ENCODE results near the gene PFKFB1.
A peak's percentile ranks its signal among the peaks of the same experiment; 100 is the strongest.

PFKFB1 gene

DNA sequence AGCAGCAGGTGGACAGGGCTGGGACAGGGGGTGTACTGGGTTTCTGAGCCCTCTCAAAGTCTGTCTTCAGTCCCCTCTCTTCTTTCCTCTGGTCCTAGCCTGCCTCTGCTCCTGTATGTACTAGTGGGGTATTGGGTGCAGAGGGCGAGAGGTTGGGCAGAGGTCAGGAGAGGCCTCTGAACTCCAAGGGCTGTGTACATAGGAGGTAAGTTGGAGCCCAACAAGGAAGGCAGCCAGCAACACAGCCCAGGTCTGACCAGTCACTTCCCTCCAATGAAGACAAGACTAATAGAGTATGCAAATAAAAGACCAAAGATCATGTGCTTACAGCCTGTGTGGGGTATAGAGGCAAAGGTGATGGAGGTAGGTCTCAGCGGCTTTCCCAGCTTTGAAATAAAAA is at the start of gene PFKFB1:
PFKFB1 (minus strand) TSS at position 90 of the 400 bp plus-strand sequence. CDS start 181 bp downstream, outside the sequence.
- DNase-seq: no peak

DNA sequence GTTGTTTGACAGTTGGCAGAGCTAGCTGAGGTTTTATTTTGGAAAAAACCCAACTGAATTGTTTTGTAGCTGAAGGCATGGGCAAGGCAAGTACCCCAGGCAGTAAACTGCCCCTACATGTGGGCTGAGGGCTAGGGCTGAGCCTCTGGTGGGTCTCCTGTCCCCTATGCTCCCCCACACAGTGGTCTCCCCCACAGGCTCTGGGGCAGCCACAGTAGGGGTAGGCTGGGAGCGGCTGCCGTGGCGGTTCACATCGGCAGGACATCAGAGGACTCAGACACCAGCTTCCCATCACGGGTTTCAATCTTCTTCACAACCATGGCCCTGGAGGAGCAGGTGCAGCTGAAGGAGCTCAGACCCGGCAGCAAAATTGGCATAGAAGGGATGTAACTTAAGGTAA is 47.5 kb upstream of the PFKFB1 start:
- no peak for DNase-seq

DNA sequence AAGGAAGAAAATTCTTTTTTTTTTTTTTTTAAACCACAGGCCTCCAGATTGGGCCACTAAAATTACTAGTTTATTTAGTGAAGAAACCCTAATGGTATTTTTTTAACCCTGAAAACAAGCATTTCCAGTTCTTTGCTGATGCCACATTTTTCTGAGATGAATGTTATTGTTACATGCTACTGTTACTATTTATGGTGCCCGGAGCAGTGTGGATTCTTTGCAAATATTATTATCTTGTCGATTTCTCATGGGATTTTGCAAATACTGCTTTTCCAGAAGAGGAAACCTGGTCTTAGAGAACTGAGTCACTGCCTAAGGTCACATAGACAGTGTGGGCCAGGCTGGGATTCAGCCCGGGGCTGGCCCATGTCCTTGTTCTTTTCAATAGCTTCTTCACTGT is 45.5 kb upstream of the PFKFB1 start:
- no peak for DNase-seq

DNA sequence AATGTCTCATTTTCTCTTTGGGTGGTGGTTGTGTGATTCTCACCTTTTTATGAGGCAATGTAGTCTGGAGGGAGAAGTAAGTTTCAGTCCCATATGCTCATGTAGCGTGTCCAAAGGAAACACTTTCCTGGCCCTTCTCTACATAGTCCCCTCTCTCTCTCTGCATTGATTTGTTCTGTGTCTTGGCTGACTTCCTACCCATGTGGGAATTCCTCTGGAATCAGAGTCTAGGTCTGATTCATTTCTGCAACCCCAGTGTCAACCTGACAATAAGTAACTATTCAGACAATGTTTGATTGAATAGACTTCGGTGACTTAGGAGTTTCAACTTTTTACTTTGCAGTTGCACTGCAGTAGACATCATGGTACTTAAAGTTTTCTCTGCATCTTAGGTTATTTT is 39.4 kb upstream of the PFKFB1 start:
- no peak for DNase-seq

DNA sequence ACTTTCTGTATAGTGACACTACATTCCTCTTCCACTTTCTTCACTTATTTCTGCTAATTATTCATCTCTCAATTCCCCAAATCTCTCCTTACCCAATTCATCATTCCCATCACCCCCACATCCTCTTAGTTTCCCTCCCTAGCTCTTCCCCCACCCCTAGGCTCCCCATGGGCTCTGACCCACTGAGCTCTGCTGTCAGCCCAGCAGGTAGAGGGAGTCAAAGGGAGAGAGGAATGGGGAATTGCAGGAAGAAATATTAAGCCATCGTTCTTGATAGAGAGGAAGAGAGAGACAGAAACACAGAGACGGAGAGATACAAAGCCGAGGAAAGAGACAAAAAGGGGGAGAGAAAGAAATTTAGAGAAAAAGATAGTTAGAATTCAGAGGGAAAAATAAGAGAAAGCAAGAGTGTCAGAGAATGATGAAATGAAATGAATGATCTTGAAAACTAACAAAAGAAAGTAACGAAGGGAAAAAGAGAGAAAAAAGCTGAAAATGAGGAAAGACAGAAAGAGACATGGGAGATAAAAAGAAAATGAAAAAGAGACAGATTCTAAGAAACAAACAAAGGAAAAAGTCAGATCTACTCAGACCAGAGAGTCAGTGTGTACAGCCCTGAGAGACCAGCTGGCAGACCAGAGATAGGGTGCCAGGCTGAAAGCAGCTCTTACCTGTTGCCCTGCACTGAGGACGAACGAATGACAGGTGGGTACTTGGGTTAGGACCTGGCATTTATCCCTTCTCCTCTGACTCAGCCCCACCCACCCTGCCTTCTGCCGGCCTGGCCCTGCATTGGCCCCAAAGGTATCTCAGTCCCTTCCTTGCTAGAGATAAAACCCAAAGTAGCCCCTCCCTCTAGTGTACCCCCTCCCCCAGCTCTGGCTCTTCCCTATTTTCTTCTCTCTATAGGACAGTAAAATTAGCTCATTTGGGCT is 36.5 kb upstream of the PFKFB1 start, which contains the start of gene ALAS2:
ALAS2 (minus strand) TSS at position 707 of the 935 bp plus-strand sequence. CDS start 4,977 bp downstream, outside the sequence.
- DNase-seq: no peak

DNA sequence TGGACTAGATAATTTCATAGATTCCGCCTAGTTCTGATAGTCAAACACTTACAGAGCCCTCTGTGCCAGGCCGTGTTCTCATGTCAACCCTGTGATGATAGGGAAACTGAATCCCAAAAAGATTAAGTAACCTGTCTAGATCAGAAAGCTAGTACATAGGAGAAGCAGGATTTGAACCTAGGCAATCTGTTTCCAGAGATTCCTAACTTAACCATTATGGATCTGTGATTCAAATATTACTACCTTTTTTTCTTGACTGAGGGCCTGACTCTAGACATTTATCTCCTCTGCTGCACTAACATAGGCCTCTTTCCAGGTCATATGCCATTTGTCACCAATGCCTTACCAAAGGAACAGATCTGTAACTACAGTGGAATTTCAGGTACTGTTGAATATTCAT is 35.3 kb upstream of the PFKFB1 start:
- DNase-seq: no peak

DNA sequence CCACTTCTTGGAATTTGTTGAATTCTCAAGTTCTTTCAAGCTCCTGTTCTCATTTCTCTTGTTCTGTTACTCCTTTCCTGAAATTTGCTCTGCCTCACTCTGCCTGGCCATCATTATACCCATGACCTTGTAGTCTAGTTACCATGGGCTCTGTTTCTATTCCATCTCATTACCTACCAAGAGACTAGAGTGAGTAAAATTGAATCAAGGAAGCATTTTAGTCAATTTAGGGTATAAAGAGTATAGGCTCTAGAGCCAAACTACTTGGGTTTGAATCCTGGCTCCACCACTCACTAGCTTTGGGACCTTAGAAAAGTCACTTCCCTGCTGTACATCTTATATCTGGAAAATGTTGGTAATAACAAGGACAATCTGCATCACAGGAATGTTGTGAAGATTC is 34.6 kb upstream of the PFKFB1 start:
- no peak for DNase-seq

DNA sequence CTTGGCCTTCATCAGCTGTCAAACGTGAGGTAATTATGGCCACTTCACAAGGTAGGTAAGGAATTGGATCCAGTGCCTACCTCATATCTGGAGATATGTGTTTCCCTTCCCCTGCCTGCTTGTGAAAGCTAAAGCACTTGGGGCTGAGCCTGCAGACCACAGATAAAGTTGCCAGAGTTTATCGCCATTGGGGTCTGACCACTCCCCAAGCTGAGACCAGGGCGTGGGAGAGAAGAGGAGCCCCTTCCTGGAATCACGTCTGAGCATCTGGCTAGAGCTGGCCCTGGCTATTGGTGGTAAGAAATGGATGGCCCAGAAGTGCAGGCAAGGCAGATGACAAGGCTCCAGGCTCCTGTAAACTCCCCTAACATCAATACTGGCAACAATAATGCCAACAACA is 34.1 kb upstream of the PFKFB1 start:
- no peak for DNase-seq

DNA sequence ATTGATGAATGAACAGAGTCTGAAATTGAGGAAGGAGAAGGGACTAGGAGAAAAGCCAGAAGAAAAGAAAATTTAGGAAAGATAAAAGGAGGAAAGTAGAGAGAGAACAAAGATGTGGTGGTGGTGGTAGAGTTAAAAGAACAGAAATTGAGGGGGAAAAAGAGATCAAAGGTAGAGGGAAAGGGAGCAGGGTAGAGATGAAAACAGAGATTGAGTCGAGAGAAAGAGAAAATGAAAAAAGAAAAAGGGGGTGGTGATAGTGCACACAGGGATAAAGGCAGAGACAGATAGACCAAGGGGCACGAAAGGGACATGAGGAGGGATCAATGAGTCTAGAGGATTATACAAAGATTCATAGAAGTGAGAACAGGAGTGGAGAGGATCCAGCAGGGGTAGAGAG is 32.9 kb upstream of the PFKFB1 start:
- no peak for DNase-seq

DNA sequence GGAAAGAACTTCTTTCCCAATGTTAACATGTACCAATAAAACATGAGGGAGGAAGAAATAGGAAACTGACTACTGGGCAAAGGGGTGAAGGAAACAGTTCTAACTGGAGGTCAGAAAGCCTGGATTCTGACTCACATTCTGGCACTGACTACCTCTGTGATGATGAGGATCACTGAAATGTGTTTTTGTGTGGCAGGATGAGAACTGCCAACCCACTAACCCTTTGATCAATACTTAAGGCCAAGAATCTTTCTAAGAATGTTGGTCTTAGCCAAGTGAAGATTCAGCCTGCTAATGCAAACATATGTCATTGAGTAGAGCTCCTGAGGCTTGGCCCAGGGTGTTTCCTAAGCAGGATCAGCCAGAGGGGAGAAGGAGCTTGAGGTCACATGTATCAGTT is 32.2 kb upstream of the PFKFB1 start:
- DNase-seq: no peak

DNA sequence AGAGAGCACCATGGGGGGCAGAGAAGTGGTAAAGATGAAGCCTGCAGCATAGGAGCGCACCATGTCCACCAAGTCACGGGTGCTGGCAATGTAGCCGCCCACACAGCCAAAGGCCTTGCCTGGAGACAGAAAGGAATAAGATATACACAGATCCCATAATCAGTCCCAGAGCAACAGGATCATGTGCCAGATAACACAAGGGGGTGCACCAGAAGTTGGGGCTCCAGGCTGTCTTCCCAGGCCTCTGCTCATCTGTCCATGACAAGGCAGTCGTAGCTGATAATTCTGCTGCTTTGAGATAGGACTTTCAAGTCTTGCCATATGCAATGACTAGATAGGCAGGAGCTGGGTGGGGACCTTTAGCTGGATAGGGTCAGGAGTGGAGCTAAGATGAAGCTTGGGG is 20.9 kb upstream of the PFKFB1 start:
- DNase-seq: no peak

DNA sequence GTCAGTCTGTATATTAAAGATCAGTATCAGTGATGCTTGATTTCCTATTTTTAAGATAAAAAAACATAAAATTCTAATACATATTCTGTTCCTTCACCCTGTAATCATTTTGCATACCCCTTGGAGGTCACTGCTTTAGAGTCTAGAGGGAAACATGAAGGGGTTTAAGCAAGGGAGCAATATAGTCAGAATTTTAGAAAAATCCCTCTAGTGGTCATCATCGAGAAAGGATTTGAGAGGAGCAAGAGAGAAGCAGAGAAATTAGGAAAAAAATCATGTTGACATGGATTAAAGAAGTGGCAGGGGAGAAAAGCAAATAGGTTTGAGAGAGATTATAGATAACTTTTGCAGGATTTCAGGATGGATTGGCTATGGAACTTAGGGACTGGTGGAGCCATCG is 17.3 kb upstream of the PFKFB1 start:
- DNase-seq: no peak

DNA sequence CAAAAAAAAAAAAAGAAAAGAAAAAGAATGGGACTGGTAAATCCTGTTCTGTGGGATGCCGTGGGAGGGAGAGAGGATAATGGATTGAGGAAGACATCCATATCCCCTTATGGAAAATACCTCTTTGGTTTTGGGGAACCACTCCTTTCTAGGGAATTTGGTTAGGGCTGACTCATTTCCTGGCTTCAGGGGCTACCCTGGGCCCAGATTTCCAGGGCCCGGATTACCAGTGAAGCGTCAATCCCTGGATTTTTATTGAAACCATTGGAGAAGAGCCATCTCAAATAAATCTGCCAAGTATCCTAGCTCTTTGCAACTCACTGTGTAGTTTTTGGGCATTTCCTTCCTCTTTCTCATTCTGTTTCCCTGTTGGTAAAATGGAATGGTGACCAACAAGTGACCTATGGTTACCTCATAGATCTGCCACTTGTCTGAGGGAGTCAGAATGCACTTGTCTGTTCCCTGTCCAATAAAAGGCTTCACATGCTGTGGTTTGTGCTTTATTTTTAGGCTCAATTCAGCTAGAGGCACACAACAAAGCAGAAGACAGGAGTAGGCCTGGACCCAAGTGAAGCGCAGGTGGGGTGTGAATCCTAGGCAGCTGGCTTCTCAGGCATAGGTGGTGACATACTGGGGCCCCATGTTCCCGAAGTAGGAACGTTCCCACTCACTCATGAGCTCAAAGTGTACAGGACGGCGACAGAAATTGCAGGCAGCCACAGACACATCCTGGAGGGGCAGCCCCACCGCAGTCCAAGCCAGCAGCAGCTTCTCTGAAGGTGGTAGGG is 14.8 kb upstream of the PFKFB1 start:
- peak; percentile 8 for DNase-seq

DNA sequence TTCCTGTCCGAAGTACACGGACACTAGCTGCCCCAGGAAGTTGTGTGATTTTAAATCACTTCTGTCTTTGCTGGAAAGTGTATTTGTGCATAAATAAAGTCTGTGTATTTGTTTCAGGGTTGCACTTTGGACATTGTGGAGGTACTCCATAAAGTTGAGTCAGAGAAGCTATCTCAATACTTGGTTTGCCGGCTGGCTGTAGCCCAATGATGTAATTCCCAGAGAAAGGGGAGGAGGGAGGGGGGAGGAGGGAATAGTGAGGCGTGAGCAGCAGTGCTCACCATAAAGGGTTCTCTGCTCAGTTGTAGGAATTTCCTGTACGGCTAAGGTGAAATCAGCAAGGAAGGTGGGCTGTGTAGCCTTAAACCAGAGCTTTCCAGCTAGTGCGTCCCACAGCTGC is 13.7 kb upstream of the PFKFB1 start:
- no peak for DNase-seq

DNA sequence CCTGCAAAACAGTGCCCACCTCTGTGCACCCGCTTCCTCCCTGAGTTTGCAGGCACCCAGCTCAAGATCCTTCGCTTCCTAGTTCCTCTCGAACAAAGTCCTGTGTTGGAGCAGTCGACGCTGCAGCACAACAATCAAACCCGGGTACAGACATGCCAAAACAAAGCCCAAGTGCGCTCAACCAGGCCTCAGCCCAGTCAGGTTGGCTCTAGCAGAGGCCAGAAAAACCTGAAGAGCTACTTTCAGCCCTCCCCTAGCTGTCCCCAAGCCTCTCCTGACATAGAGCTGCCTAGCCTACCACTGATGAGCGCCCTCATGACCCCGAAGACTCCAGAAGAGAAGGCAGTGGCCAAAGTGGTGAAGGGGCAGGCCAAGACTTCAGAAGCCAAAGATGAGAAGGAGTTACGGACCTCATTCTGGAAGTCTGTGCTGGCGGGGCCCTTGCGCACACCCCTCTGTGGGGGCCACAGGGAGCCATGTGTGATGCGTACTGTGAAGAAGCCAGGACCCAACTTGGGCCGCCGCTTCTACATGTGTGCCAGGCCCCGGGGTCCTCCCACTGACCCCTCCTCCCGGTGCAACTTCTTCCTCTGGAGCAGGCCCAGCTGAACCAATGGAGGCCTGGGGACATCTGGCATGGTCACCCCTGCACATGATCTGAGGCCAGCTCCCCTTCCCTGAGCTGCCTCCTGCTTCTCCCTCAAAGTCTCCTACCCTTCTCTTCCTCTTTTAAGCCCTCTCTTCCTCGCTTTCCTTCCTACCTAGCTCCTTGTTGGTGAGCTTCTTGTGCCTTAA is 13.0 kb upstream of the PFKFB1 start:
- DNase-seq: no peak

DNA sequence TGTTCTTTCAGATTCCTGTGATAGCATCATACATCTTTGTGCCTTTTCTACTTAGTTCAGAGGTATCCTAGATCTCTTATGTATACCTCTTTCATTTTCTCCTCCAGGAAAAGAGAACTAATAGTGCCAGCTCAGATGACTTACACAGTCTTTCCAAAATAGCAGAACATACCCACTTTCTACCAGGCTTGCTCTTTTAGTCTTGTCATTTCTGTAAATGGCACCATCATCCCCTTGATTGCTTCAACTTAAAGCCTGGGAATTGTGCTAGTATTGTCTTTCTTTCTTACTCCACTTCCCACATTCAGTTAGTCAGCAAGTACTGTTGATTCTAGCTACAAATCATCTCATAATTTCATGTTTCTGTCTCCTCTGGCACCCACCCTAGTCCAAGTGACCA is 11.3 kb upstream of the PFKFB1 start:
- no peak for DNase-seq

DNA sequence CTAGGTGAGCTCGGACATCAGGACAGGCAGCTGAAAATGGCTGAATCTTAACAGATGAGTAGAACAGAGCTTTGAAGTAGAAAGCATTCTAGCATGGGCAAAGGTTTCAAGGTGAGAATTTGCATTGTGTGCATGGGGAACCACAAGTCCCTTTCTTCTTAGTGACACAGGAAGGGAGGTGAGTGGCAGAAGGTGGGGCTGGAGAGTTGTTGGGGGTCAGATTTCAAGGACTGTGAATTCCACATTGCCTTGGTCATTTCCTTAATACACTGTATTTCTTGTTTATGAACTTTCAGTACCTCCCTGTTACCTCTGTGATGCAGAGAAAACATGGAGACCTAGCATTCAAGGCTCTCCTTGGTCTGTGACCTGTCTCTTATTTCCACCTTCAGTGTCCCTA is 10.2 kb upstream of the PFKFB1 start:
- DNase-seq: no peak

DNA sequence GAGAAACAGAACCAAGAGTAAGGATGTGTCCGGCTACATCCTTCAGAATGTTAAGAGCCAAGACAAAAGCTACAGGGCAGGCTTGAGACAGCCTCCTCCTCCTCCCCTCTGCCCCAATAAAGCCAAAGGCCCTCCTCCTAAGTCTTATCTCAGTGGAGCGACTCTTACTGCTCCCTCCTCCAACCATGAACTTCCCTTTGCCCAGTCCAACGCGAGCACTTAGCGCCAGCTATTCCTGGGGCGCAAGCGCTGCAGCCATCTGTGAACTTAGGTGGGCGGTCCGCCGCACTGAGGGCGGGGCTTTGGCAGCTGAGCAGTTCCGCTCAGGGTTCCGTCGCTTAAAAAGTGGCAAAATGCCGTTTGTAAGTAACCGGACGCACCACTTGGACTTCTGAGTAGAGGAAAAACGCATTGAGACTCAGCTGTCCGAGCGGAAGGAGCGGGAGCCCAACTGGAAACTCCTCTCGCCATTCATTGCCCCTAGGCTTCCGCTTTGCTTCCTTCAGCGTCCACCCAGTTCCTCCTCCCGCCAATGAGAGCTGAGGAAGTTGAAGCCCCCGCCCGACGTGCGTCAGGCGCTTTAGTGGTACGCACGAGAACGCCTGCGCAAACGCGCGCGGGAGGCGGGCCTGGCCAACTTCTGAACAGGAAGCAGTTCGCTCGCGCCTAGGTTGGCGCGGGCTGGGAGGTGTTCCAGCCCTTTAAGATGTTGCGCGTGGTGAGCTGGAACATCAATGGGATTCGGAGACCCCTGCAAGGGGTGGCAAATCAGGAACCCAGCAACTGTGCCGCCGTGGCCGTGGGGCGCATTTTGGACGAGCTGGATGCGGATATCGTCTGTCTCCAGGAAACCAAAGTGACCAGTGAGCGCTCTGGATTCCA is 6.0 kb upstream of the PFKFB1 start, which contains the start of gene APEX2:
APEX2 (plus strand) TSS at position 647 of the 882 bp plus-strand sequence; CDS start at position 707, 60 bp downstream.
- peak; percentile 86 for DNase-seq

DNA sequence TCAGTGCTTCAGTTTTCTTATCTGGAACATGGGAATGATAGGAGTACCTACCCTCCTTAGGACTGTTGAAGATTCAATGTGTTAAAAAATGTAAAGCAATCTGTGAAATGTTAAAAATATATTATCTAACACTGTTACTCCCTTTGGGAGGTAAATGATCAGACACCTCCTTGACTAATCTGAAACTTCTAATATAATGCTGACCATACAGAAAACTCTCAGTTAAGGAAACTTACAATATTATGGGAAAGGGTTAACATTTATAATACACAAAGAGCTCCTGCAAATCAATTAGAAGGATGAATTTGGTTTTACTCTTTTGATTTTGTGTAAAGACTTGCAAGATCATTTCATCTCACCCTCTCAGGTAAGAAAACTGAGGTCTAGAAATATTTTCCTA is 1.6 kb upstream of the PFKFB1 start:
- DNase-seq: no peak

DNA sequence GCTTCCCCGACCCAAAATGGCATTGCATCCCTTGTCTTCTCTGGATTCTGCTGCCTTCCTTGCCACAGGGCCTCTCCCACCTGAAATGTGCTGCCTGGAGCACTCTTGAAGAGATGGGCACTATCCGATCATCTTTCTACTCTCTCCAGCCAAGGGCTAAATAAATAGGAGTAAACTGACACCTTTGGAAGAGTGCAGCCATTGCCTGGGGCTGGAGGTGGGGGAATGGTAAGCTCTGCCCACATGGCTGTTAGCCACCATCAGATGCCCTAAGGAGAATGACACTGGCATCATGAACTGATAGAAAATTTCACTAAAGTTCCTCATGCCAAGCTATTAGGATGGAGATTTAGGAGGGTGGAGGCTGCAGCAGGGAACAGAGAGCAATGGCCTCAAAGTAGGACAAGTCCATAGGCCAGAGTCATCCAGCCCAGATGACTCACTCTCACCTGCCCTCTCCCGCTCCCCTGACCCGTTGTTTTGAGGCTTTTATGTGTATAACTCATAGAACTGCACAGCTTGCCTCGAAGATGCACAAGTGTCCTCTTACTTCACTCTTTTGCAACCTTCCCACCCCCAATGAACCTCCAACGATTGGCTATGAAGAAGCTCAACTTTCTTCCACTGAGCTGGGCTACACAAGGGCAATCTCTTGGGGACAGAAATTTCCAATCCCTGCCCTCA is 822 bp upstream of the PFKFB1 start:
- DNase-seq: no peak

DNA sequence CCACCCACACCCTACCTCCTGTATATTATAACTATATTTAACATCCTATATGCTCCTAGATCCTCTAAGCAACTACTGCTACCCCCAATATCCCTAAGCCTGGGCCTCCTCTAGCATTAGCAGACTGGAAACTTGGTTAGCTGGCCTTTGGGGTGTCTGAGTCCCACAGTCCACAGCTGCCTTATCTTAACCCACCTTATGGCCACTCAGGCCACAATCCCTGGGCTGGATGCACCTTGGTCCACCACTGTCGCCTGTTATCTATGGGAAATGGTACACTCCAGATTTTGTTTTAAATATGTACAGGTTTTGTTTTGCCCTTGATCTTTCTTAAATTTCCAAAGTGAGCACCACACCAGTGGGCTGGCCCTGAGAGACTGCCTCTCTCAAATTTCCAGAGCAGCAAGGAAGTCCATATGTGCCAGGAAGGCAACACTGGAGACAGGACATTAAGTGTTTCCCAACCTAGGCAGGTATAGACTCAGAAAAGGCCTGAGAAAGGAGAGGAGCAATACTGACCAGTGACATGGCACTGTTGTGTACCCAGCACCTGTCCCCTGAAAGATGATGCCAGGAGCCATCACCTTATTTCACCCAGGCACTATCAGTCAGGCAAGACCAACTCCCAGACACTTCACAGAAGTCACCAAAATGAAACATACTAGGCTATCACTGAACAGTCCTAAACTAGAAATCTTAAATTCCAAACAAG is 921 bp downstream of the PFKFB1 start:
- no peak for DNase-seq

All from stimulated activated CD4-positive, alpha-beta T cell treated with anti-CD3 and anti-CD28 coated beads, Interleukin-4, amount 100 ng/mL, for 1 hour (primary cell).